Vagina (tissue), 2 donors: Measurements from ENCODE around the gene SAMD10.

Experiments
- POLR2A ChIP-seq, 2 donors: fragments of 450-650 bp; IDR thresholded peaks; one replicate each; pipeline ENCODE4 v1.6.1; 2017; ENCODE audit warnings: antibody characterized with exemption in 2 of 2, mild to moderate bottlenecking in 2 of 2, moderate library complexity in 2 of 2
- TF ChIP-seq, protein P1 (sequence below), 3 experiments: fragments of 450-650 bp in 2 of 3; fragments of 200-600 bp in 1 of 3; sonication (generic) in 1 of 3; IDR thresholded peaks; one replicate each; pipeline ENCODE4 v1.5.1; 2017 to 2019; ENCODE audit warnings: antibody characterized with exemption in 3 of 3, mild to moderate bottlenecking in 2 of 3, moderate library complexity in 2 of 3

- TF ChIP-seq, protein P1, sequence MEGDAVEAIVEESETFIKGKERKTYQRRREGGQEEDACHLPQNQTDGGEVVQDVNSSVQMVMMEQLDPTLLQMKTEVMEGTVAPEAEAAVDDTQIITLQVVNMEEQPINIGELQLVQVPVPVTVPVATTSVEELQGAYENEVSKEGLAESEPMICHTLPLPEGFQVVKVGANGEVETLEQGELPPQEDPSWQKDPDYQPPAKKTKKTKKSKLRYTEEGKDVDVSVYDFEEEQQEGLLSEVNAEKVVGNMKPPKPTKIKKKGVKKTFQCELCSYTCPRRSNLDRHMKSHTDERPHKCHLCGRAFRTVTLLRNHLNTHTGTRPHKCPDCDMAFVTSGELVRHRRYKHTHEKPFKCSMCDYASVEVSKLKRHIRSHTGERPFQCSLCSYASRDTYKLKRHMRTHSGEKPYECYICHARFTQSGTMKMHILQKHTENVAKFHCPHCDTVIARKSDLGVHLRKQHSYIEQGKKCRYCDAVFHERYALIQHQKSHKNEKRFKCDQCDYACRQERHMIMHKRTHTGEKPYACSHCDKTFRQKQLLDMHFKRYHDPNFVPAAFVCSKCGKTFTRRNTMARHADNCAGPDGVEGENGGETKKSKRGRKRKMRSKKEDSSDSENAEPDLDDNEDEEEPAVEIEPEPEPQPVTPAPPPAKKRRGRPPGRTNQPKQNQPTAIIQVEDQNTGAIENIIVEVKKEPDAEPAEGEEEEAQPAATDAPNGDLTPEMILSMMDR (IDR thresholded peaks at IDR 0.05): no peak
- no peak for TF ChIP-seq POLR2A (IDR thresholded peaks at IDR 0.05)
Measured at GRCh38 chr20:64001607-64002011, 22.2 kb upstream of the SAMD10 start.
